Hindlimb muscle (tissue), 1 donor: ENCODE data around the gene OXCT2. TPM values are rescaled to one million over a fixed set of nuclear protein-coding genes. Genes with fewer than 3 reads are reported as not detected.

Source experiments
- DNase-seq: peaks from one replicate; pipeline ENCODE4 v3.0.0-alpha.2; 2013
- polyA plus RNA-seq: library from polyadenylated mRNA; unstranded; fragments of 120-200 nt; gene quantifications from one replicate; pipeline ENCODE4 v1.2.1, GENCODE V29; 2013; ENCODE audit not compliant: insufficient read length

OXCT2 gene
- polyA plus RNA-seq, 1 donor: 0.37 TPM

DNA sequence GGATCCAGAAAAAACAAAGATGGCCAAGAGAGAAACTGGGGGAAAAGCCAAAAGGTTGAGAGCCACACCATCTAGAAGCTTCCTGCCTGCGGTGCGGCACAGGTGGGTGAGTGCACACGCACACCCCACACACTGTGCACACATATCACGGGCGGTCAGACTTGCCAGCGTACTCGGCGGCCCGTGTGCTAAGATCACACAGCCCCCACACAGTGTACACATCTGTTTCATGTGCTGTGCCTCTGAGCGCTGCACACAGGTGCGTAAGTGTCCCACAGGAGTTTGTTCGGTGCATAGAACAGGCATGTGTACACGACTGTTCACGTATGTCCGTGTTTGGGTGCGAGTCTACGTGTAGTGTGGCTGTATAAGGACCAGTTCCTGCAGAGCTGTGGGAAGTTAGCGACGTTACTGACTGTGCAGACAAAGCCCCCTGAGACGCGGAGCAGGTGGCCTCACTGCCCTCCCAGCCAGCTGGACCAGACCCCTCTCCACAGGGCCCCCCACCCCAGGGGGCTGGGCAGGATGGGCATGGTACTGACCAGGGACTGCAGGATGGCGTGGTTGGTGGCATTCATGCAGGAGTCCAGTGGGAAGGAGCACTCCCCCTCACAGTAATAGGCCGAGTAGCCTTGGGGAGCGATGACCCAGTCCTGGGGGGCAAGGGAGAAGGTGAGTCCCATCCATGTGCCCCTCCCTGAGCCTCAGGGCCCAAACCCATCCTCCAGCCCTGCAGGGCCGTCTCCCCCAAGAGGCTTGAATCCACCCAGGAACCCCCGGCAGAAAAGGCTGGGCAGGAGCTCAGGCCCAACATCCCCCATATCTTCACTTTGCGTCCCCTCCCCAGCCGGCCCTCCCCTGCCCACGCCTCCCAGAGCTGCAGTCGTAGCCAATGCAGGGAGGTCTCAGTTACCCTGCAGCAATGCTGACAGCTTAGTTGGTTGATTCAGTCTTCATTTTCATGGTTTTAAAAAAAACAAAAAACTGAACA is 8.3 kb downstream of the OXCT2 start:
- DNase-seq: no peak

DNA sequence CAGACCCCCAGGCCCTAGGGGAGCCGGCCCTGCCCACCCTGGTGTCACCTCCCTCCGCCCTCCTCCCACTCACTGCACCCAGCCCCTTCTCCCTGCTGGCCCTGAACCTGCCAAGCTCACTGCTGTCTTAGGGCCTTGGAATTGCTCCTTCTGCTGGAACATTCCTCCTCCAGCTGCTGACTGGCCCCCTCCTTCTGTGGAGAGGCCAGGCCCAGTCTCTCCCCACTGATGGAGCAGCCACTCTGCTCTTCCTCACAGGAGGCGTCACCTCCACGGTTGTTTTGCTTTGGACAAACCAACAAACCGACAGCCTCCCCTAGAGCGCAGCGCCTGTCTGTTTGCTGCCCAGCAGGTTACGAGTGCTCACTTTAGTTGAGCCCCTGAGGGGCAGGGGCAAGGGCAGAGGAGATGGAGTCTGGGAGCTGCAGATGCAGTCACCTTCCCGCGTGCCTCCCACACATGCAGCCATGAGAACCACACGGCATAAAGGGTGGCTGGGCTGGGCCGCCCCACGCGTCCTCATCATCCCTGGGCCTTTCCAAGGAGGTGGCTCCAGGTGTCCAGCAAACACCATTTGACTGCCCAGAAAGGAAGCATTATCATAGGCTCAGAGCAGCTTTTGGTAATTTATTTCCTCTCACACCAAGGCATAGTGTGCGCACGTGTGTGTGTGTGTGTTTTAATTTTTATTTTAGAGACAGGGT is 9.4 kb downstream of the OXCT2 start:
- DNase-seq: no peak

DNA sequence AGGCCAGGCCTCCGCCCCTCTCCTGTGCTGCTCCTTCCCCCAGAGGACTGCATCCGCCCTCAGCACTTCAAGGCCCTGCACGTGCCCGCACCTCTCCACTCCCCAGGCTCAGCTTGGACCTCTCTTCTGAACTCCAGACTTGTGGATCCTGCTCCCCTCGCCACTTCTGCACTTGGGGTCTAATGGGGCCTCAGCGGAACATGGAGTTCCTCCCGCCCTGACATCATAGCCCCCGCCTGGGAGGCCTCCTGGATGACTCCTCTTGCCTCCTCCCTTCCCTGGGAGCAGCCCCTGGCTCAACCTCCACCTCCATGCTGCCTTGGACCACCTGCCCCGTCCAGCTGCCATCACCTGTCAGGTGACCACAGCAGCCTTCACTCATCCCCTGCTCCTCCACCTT is 10.1 kb downstream of the OXCT2 start:
- no peak for DNase-seq

DNA sequence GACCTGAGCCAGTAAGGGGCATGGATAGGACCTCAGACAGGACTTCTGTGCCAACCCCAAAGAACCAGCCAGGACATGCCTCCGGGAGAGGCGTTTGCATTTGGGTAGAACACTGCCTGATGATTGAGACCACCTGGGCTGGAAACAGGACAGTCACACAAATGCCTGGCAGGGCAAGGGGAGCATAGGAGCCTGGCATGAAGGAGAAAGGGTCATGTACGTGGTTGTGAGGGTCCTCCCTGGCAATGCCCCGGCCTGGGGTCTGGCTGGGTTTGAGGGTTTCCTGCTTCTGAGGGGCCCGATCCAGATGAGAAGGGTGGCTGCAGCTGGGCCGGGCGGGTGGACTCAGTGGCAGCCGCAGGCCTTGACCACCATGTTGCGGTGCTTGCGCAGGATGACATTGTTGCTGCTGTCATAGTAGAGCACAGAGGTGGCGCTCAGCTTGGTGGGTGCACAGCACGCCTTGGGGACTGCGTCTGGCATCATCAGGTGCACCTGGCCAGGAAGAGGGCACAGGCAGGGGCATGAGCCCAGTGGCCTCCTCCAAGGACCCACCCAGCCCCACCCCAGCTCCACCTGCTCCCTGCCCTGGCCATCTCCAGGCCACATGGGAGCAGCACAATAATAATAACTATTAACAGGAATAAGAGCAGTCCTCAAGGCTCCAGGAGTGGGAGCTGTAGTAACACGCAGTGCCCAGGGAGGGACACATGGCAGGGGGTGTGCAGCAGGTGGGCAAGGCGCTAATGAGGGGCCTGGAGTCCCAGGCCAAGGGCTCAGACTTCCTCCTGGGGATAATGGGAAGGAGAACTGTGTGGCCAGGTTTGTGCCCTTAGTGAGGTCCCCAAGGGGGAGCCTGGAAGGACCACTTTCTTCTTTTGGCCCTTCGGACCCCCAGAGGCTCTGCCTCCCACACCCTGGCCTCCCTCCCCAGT is 10.8 kb downstream of the OXCT2 start:
- DNase-seq: no peak

DNA sequence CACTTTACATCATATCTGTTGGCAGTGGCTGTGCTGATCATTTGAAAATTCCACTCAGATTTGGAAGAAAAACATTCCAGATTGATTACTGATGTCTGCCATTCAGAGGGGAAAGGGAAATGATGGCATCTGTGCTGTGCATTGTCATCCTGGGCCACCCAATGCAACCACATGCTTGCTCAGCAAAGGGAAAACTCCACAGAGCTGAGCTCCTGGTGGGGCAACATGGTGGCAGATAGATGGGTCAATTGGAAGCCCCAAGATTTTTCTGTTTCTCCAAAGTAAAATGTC is 11.8 kb downstream of the OXCT2 start:
- DNase-seq: no peak

DNA sequence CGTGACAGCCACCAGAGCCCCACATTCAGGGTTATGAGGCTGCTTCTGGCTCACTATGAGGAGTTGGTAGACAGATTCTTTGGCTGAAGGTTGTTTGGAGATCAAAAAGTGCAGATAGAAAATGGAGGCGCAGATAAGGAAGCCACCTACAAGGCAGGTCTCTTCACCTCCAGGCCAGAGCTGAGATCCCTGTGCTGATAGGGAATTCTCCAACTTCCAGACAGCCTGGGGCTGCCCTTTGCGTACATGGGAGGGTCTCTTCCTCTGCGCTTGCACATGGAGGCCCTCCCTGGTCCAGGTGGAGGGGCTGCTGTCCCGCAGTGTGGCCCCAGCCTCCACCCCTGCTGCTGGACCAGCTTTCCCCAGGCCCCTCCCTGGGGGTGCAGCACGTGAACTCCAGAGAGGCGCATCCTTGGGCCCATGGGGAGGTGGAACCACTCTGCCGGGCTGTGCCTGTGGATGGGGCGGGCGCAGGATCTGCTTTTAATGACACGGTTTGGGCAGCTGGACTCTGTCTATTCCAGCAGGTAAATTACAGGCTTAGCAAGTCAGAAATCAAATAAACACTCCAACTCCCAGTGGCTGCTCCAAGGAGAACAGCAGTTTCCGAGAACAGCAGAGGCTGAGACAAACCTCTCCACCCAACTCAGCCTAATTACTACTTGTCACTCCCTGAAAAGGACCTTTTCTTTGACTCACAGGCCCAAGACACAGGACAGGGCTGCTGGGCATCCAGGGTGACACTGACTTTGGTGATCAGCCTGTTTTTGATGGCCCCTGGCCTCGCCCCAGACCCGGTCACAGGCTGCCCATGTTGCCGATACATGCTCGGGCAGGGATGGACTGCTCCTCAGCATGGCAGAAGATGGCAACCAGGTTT is 12.4 kb downstream of the OXCT2 start:
- DNase-seq: no peak

DNA sequence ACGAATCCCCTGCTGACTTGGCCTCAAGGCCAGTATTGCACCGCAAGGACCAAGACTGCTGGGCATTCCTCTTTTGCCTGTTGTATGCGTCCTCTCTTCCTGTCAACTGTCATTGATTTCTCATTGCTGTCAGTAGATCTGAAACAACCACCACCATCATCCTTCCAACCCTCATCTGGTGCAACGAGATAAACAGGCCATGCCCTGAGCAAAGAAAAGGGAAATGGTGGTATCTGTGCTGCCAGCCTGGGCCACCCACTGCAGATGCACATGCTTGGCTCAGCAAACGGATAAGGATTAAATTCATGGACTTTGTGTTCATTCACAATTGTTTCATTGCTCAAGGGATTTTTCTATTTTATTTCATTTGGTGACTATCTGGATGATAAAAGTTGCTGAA is 13.6 kb downstream of the OXCT2 start:
- no peak for DNase-seq

DNA sequence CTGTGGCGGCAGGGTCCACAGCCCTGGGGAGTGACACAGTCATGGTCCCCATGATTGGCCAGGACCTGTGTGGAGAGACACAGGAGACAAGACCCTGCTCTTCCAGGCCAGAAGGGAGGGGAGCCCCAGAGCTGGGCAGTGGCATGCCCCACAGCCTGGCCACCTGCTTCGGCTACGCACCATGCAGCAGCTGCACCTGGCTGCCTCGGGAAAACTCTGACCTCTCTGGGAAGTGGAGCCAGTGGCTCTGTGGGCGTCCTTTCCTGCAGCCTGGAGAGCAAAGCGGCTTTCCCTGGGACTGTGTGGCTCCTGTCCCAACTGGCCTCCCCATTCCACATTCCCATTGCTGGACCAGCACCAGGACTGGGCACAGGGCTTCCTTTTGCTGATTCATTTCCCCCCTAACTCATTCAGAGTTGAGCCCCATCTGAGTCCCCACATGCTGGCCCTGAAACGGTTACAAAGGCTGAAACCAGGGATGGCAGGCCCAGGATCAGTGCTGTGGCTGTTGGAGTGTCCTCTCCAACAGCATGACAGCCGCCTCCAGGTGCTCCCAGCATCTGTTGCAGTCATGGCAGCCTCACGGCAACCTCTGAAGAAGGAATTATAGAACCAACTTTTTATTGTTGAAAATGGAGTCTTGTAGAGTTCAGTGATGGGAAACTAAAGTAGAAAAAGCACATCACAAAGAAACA is 15.0 kb downstream of the OXCT2 start:
- DNase-seq: no peak

DNA sequence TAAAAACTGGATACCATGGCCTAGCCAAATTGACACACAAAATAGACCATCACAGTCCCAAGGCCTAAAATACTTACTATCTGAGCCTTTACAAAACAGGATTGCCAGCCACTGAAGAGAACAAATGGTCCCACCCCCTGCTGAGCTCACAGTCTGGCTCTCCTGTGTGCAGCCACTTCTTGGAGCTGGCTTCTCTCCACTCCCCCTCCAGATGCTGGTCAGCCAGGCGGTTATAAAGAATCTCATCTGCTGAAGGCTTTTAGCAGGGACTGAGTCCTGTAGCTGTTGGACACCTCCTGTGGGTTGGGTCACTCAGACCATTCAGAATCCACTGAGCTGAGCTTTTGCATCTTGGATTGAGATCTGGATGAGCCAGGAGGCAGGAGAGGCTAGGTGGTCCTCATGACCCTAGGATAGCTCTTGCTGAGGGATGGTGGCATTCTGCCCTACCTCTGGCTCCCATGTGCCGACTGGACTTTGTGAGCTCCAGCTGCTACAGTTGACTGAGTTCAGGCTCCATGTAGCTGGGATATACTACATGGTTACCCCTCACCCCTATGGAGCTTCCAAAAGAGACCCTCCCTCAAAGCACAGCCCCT is 16.1 kb downstream of the OXCT2 start:
- no peak for DNase-seq

DNA sequence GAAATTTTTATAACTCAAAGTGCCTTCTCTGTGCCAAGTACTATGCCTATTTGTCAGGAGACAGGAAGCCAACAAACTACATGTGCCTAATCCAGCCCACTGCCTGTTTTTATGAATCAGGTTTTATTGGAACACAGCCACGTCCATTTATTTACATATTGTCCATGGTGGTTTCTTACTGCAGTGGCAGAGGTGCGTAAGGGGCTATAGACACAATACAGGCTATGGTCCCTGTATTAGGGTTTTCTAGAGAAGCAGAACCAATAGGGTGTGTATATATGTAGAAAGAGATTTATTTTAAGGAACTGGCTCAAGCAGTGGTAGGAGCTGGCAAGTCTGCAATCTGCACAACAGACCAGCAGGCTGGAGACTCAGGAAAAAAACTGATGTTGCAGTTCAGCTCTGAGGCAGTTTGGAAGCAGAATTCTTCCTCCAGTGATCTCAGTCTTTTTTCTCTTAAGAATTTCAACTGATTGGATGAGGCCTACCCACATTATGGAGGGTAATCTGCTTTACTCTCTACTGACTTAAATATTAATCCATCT is 17.1 kb downstream of the OXCT2 start:
- no peak for DNase-seq

DNA sequence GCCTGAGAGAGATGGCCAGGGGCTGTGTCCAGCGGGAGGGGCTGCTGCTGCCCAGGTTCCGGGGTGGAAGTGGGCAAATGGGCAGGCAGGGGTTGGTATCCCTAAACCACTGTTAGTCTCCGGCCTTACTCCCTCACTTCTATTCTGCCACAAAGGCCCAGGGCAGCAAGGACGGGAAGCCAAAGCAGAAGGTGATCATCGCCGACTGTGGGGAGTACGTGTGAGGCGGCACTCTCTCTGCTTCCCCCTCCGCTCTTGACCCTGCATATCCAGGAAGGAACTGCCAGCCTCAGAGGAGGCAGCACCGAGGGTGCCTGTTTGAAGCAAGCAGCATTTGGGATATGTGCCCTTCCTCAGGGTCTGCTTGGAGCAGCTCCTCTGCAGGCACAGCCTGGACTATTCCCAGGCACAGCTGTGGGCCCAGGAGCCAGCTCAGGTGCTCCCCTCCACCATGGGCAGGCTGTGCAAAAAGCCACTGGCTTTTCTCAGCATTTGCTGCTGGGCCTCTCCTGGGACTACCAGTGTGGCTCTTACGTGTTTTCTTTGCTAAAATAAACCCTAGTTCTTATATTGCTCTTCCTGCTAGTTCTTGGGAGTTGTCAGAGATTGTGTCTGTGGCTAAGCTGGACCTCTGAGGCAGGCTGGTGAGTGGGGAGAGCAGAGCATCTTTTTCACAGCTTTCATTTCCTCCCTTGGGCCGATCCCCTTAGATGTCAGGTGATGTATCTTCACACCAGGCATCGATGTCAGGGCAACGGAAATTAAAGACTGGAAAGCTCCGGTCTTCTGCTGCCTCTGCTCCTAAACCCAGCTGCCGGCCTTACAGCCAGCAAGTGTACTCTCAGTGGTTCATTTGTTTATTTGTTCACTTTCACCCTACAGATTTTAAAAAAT is 17.8 kb downstream of the OXCT2 start:
- DNase-seq: no peak

DNA sequence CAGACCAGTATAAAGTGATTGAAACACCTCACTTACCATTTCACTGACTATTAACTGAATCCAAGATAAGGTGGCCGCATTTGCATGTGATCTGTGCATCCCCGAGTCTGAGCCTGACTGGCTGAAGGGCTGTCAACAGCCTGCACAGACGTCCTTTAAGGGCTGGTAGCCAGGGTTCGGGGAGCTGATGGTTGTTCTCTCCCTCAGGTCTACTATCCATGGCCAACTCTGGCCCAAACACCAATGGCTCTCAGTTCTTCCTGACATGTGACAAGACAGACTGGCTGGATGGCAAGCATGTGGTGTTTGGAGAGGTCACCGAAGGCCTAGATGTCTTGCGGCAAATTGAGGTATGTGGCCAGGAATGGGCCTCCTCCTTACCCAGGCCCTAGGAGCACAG is 18.4 kb downstream of the OXCT2 start:
- DNase-seq: no peak

DNA sequence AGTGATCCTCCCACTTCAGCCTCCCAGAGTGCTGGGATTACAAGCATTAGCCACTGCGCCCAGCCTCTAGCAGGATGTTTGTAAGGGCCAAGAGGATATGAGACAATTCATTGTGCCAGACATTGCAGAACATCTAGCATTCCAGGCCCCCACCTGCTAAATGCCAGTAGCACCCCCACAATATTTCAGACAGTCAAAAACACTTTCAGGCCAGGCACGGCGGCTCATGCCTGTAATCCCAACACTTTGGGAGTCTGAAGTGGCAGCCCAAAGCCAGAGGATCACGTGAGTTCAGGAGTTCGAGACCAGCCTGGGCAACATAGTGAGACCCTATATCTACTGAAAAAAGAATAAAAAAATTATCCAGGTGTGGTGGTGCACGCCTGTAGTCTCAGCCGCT is 19.6 kb downstream of the OXCT2 start:
- DNase-seq: no peak

DNA sequence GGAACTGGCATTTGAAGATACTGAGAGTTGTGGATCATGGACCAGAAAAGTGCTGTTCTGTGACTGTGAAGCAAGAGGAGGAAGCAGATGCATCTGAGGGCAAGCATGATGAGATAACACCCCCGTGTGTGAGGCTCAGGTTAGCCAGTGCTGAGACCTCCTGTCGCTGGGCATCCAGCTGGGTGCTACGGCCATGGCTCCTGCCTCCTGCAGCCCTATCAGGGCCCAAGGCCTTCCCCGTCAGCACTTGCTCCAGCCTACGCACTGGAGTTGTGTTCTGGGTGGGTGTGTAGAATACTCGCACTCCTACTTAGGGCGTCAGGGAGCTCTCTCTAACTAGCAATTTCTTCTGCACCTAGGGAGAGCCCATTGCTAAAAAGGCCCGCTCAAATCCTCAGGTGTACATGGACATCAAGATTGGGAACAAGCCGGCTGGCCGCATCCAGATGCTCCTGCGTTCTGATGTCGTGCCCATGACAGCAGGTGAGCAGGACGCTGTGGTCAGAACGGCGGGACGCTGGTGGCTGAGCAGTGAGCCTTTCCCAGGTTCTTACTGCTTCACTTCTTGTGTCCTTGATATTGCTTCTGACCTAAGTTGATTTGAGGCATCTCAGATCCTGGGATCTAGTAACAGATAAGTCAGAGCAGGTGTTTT is 26.0 kb downstream of the OXCT2 start:
- DNase-seq: no peak

DNA sequence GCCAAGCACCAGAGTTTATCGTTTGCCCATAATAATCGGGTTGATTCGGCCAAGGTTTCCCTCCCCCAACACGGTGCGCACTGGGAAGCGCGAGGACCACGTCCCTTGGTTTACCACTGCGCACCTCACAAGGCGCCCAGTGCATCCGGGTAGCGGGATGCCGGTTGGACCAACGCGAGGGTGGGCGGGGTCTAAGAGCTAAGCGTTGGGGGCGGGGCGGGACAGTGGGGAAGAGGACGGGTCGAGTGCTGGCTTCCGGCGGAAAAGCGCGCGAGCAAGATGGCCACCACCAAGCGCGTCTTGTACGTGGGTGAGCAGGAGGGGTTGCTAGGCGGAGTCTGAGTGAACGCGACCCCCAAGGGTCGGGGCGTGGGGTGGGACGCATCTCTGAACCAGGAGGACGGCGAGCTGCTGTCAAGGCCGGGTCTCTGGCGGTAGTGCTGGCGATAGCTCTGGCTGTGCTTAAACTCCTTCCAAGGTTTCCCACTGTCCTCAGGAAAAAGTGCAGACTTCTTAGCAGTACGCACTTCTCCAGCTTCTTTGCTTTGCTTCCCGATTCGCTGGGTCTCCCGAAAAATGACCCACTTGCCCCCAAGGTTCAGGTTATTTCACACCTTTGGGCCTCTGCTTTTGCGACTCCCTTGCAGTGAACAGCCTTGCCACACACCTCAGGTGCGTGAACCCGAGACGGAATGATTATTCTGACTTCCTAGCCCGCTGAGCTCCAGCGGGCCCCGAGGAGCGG is 32.4 kb downstream of the OXCT2 start, which contains the start of gene PPIE:
Gene PPIE (plus strand): TSS at position 261 of the 745 bp plus-strand sequence. CDS start 19 bp downstream, at position 280.
- DNase-seq: peak; percentile 87

DNA sequence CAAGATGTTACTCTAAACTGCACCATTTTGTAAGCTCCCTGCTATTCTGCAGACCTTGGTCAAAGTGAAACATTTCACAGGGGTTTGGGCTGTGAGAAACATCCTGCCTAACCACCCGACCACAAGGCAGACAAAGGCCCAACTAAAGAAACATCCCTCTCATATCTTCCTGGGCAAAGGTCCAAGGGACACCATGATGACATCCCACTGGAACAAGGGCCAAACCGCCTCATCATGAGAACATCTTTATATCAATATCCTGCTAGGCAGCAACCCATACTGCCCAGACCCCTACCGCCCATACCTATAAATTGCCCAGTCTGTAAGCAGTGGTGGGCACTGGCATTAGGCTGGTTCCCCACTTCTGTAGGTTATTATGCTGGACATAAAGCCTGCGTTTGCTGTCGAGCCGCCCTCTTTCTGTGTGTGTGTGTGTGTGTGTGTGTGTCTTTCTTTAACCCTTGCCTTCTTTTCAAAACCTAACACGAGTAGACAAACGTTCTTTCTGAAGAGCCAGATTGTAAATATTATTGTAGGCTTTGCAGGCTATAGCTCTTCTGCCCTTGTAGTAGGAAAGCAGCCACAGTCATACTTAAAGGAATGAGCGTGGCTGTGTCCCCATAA is 33.5 kb downstream of the OXCT2 start:
- DNase-seq: no peak

DNA sequence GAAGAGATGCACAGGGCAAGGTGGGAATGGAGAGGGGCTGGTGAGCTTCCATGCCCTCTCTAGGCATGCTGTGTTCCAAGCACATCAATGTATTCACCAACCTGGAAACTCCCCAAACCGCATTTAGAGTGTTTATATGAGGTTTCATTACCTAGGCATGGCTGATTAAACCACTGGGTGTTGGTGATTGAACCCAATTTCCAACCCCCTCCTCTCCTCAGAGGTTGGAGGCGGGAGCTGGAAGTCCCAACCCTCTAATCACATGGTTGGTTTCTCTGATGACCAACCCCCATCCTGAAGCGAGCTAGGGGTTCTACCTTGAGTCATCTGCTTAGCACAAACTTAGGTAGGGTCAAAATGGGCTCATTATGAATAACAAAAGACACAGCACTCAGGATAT is 35.4 kb downstream of the OXCT2 start:
- no peak for DNase-seq

DNA sequence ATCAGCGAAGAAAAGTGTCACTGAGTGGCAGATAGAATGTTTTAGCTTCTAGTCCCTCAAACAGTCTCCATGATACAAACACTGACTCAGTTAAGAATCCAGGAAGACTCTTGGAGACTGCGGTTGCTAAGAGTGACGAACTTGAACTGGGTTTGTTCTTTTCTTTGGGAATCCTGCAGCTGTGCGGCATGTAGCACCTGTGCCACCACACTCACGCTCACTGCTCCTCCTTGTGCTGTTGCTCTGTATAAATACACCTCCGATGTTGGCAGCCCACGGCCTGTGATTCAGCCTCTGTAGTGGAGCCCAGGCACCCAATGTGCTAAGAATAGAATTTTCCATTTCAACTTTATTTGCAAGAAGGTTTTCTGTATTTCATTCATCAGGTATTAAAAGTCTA is 38.0 kb downstream of the OXCT2 start:
- DNase-seq: no peak
